IPS-18c (cell line): ENCODE results near the gene HMCN1.

ENCODE experiments used
- H3K4me3 ChIP-seq: 2 replicates; pipeline ENCODE4 v1.7.0; 2013; ENCODE audit warnings: low read depth, mild to moderate bottlenecking, low read length, moderate library complexity; ENCODE audit not compliant: insufficient read depth
- H3K9me3 ChIP-seq: one replicate; pipeline ENCODE4 v1.6.1; 2013; ENCODE audit warnings: mild to moderate bottlenecking, low read length, moderate library complexity; ENCODE audit not compliant: control insufficient read depth, insufficient read depth

Gene HMCN1

GRCh38 chr1:186094172-186094571 is 360.0 kb downstream of the HMCN1 start:
- no peaks in the 10 kb centered on the region for H3K9me3 ChIP-seq
- no peak overlapping the region for H3K4me3 ChIP-seq

- Histone ChIP-seq H3K4me3 (no peak overlapping the region), H3K9me3 (no peaks in the 10 kb centered on the region)
Measured at GRCh38 chr1:186099336-186100104, 365.3 kb downstream of the HMCN1 start.

GRCh38 chr1:186102107-186102506 is 367.9 kb downstream of the HMCN1 start:
- H3K4me3 ChIP-seq, result no peak overlapping the region
- H3K9me3 ChIP-seq, result no peaks in the 10 kb centered on the region

GRCh38 chr1:186102547-186103148 is 368.5 kb downstream of the HMCN1 start:
- Histone ChIP-seq H3K4me3 (no peak overlapping the region), H3K9me3 (no peaks in the 10 kb centered on the region)

- no peaks in the 10 kb centered on the region for H3K9me3 ChIP-seq
Measured at GRCh38 chr1:186104459-186104858, 370.3 kb downstream of the HMCN1 start.

GRCh38 chr1:186112280-186112679 is 378.1 kb downstream of the HMCN1 start:
- Histone ChIP-seq H3K9me3 (no peaks in the 10 kb centered on the region), H3K4me3 (no peak overlapping the region)

More at GRCh38 chr1:186104459-186104858, 370.3 kb downstream of the HMCN1 start:
- H3K4me3 ChIP-seq, result no peak overlapping the region

- Histone ChIP-seq H3K4me3 (no peak overlapping the region), H3K9me3 (no peaks in the 10 kb centered on the region)
Measured at GRCh38 chr1:186113461-186113860, 379.3 kb downstream of the HMCN1 start.

- Histone ChIP-seq H3K9me3 (no peaks in the 10 kb centered on the region), H3K4me3 (no peak overlapping the region)
Measured at GRCh38 chr1:186118724-186119123, 384.5 kb downstream of the HMCN1 start.

- no peaks in the 10 kb centered on the region for H3K9me3 ChIP-seq
Measured at GRCh38 chr1:186122837-186123236, 388.6 kb downstream of the HMCN1 start.

GRCh38 chr1:186125035-186125434 is 390.8 kb downstream of the HMCN1 start:
- H3K4me3 ChIP-seq, result no peak overlapping the region
- H3K9me3 ChIP-seq, result no peaks in the 10 kb centered on the region

More at GRCh38 chr1:186122837-186123236, 388.6 kb downstream of the HMCN1 start:
- no peak overlapping the region for H3K4me3 ChIP-seq

GRCh38 chr1:186125511-186125910 is 391.3 kb downstream of the HMCN1 start:
- H3K9me3 ChIP-seq, result no peaks in the 10 kb centered on the region
- H3K4me3 ChIP-seq, result no peak overlapping the region

- Histone ChIP-seq H3K9me3 (no peaks in the 10 kb centered on the region), H3K4me3 (no peak overlapping the region)
Measured at GRCh38 chr1:186129758-186130157, 395.6 kb downstream of the HMCN1 start.

- Histone ChIP-seq H3K4me3 (no peak overlapping the region), H3K9me3 (no peaks in the 10 kb centered on the region)
Measured at GRCh38 chr1:186139115-186139514, 404.9 kb downstream of the HMCN1 start.

GRCh38 chr1:186139701-186140100 is 405.5 kb downstream of the HMCN1 start:
- no peaks in the 10 kb centered on the region for H3K9me3 ChIP-seq
- H3K4me3 ChIP-seq, result no peak overlapping the region

GRCh38 chr1:186142159-186142558 is 408.0 kb downstream of the HMCN1 start:
- H3K9me3 ChIP-seq, result no peaks in the 10 kb centered on the region
- H3K4me3 ChIP-seq, result no peak overlapping the region

GRCh38 chr1:186142916-186143315 is 408.7 kb downstream of the HMCN1 start:
- Histone ChIP-seq H3K4me3 (no peak overlapping the region), H3K9me3 (no peaks in the 10 kb centered on the region)

GRCh38 chr1:186143481-186143880 is 409.3 kb downstream of the HMCN1 start:
- H3K4me3 ChIP-seq, result no peak overlapping the region
- H3K9me3 ChIP-seq, result no peaks in the 10 kb centered on the region

- no peaks in the 10 kb centered on the region for H3K9me3 ChIP-seq
- H3K4me3 ChIP-seq, result no peak overlapping the region
Measured at GRCh38 chr1:186144505-186144904, 410.3 kb downstream of the HMCN1 start.
